IPS-20b (cell line): ENCODE results near the gene FBLN2.
"Not testable (repeated sequence)": the region's sequence is repeated elsewhere in the genome, so short reads cannot be mapped to it uniquely, and the experiment has no call there.

Experiments used
- H3K27ac ChIP-seq: one replicate; pipeline ENCODE4 v1.5.1; 2013; ENCODE audit warnings: low read length
- H3K27me3 ChIP-seq: 2 replicates; pipeline ENCODE4 v1.6.1; 2013; ENCODE audit warnings: mild to moderate bottlenecking, low read length, inconsistent platforms; ENCODE audit not compliant: insufficient read depth
- H3K36me3 ChIP-seq: 2 replicates; pipeline ENCODE4 v1.6.1; 2013; ENCODE audit warnings: low read depth, mild to moderate bottlenecking, inconsistent platforms, low read length, moderate library complexity; ENCODE audit not compliant: insufficient read depth
- H3K4me1 ChIP-seq: 2 replicates; pipeline ENCODE4 v1.6.1; 2013; ENCODE audit warnings: mild to moderate bottlenecking, control low read depth, inconsistent platforms, low read length, moderate library complexity; ENCODE audit not compliant: insufficient read depth
- H3K4me3 ChIP-seq: 2 replicates; pipeline ENCODE4 v1.5.1; 2013; ENCODE audit warnings: mild to moderate bottlenecking, low read length, inconsistent platforms
- H3K9ac ChIP-seq: 2 replicates; pipeline ENCODE4 v1.6.1; 2013; ENCODE audit warnings: low read depth, mild to moderate bottlenecking, inconsistent platforms, low read length, moderate library complexity
- H3K9me3 ChIP-seq: 2 replicates; pipeline ENCODE4 v1.6.1; 2013; ENCODE audit warnings: mild to moderate bottlenecking, low read depth, low read length, inconsistent platforms; ENCODE audit not compliant: insufficient read depth

Gene FBLN2

GRCh38 chr3:13556207-13556606 is 7.3 kb downstream of the FBLN2 start:
- H3K9ac ChIP-seq, result no peak overlapping the region
- no peaks in the 10 kb centered on the region; the same call in 1 of the 2 replicates for H3K4me1 ChIP-seq
- no peaks in the 10 kb centered on the region for H3K36me3 ChIP-seq
- no peaks in the 10 kb centered on the region for H3K27me3 ChIP-seq
- no peaks in the 10 kb centered on the region for H3K9me3 ChIP-seq
- no peak overlapping the region for H3K4me3 ChIP-seq
- H3K27ac ChIP-seq, result no peak overlapping the region

GRCh38 chr3:13556917-13557316 is 8.0 kb downstream of the FBLN2 start:
- Histone ChIP-seq H3K27me3 (no peaks in the 10 kb centered on the region), H3K4me3 (no peak overlapping the region), H3K4me1 (no peaks in the 10 kb centered on the region; the same call in 1 of the 2 replicates), H3K36me3 (no peaks in the 10 kb centered on the region), H3K9me3 (no peaks in the 10 kb centered on the region), H3K27ac (no peak overlapping the region), H3K9ac (no peak overlapping the region)

GRCh38 chr3:13557417-13557816 is 8.5 kb downstream of the FBLN2 start:
- Histone ChIP-seq H3K27me3 (no peaks in the 10 kb centered on the region), H3K27ac (no peak overlapping the region), H3K36me3 (no peaks in the 10 kb centered on the region), H3K4me1 (no peaks in the 10 kb centered on the region; the same call in 1 of the 2 replicates), H3K4me3 (no peak overlapping the region), H3K9me3 (no peaks in the 10 kb centered on the region), H3K9ac (no peak overlapping the region)

- no peaks in the 10 kb centered on the region for H3K36me3 ChIP-seq
- H3K9ac ChIP-seq, result no peak overlapping the region
- H3K27me3 ChIP-seq, result no peaks in the 10 kb centered on the region
- H3K27ac ChIP-seq, result no peak overlapping the region
- H3K4me1 ChIP-seq, result no peaks in the 10 kb centered on the region; the same call in 1 of the 2 replicates
- H3K4me3 ChIP-seq, result no peak overlapping the region
- H3K9me3 ChIP-seq, result no peaks in the 10 kb centered on the region
Observed at GRCh38 chr3:13557926-13558325, 9.0 kb downstream of the FBLN2 start.

- no peak overlapping the region for H3K9ac ChIP-seq
- no peaks in the 10 kb centered on the region for H3K9me3 ChIP-seq
- H3K36me3 ChIP-seq, result no peaks in the 10 kb centered on the region
- H3K4me1 ChIP-seq, result no peaks in the 10 kb centered on the region; the same call in 1 of the 2 replicates
- no peak overlapping the region for H3K27ac ChIP-seq
- no peak overlapping the region for H3K4me3 ChIP-seq
- no peaks in the 10 kb centered on the region for H3K27me3 ChIP-seq
Observed at GRCh38 chr3:13558651-13559050, 9.7 kb downstream of the FBLN2 start.

GRCh38 chr3:13559764-13560525 is 11.0 kb downstream of the FBLN2 start:
- H3K9me3 ChIP-seq, result no peaks in the 10 kb centered on the region
- H3K4me3 ChIP-seq, result no peak overlapping the region
- H3K9ac ChIP-seq, result no peak overlapping the region
- peaks cover 3% of the 10 kb centered on the region; the same call in 1 of the 2 replicates for H3K4me1 ChIP-seq
- no peak overlapping the region for H3K27ac ChIP-seq
- H3K27me3 ChIP-seq, result no peaks in the 10 kb centered on the region
- H3K36me3 ChIP-seq, result no peaks in the 10 kb centered on the region

DNA sequence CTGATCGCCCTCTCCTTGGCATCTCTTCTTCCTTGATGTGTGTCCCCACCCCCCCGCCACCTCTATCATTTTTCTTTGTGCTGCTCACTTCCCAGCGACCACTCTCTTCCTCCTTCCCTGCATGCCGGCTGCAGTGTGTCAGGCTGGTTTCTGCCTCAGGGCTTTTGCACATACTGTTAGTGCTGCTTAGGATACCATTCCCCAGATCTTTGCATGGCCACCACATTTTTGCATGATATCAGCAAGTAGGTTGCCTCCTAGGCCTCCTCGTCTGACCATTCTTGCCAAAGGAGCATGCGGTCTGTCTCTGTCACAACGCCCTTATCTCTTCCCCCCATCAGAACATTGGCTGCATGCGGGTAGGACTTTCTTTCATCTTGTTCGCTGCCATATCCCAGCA is 12.5 kb downstream of the FBLN2 start:
- Histone ChIP-seq H3K9me3 (no peaks in the 10 kb centered on the region), H3K4me3 (no peak overlapping the region), H3K27me3 (no peaks in the 10 kb centered on the region), H3K27ac (no peak overlapping the region), H3K4me1 (peaks cover 3% of the 10 kb centered on the region; the same call in 1 of the 2 replicates), H3K36me3 (no peaks in the 10 kb centered on the region), H3K9ac (no peak overlapping the region)

DNA sequence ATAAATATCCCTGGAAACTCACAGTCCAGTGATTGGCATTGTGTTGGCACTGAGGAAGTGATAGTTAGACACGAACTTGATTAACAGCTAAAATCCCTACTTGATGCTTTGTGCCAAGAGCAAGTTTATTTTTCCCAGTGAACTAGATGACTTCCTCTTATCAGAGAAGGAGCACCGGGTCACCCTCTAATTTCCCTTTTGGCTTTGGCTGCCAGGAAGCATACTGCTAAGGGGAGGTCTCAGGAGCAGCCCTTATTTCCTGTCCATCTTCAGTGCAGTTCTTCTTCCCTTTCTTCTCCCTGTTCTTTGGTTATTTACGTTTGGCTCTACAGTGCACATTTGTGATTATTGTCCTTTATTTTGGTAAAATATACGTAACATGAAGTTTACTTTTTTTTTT is 13.0 kb downstream of the FBLN2 start:
- no peak overlapping the region for H3K4me3 ChIP-seq
- H3K27ac ChIP-seq, result no peak overlapping the region
- no peaks in the 10 kb centered on the region for H3K27me3 ChIP-seq
- no peaks in the 10 kb centered on the region for H3K36me3 ChIP-seq
- peaks cover 3% of the 10 kb centered on the region; the same call in 1 of the 2 replicates for H3K4me1 ChIP-seq
- H3K9me3 ChIP-seq, result no peaks in the 10 kb centered on the region
- H3K9ac ChIP-seq, result no peak overlapping the region

DNA sequence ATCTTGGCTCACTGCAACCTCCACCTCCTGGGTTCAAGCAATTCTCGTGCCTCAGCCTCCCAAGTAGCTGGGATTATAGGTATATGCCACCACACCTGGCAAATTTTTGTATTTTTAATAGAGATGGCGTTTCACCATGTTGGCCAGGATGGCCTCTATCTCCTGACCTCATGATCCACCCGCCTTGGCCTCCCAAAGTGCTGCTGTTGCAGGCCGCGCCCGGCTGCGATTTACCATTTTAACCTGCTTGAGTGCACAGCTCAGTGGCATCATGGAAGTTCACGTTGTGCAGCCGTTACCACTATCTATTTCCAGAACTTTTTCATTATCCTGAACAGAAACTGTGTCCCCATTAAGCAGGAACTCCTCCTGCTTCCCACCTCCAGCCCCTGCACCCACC is 13.5 kb downstream of the FBLN2 start:
- not testable (repeated sequence) for H3K4me3 ChIP-seq, H3K9me3 ChIP-seq, H3K27ac ChIP-seq, H3K27me3 ChIP-seq, H3K36me3 ChIP-seq, H3K9ac ChIP-seq, H3K4me1 ChIP-seq

- no peak overlapping the region for H3K27ac ChIP-seq
- H3K4me3 ChIP-seq, result no peak overlapping the region
- H3K9ac ChIP-seq, result no peak overlapping the region
- peaks cover 3% of the 10 kb centered on the region; the same call in 1 of the 2 replicates for H3K4me1 ChIP-seq
- H3K36me3 ChIP-seq, result no peaks in the 10 kb centered on the region
- no peaks in the 10 kb centered on the region for H3K27me3 ChIP-seq
- no peaks in the 10 kb centered on the region for H3K9me3 ChIP-seq
Observed at GRCh38 chr3:13563321-13563720, 14.4 kb downstream of the FBLN2 start.

- Histone ChIP-seq H3K9me3 (no peaks in the 10 kb centered on the region), H3K4me3 (no peak overlapping the region), H3K36me3 (no peaks in the 10 kb centered on the region), H3K4me1 (peaks cover 3% of the 10 kb centered on the region; the same call in 1 of the 2 replicates), H3K27ac (no peak overlapping the region), H3K9ac (no peak overlapping the region), H3K27me3 (no peaks in the 10 kb centered on the region)
Observed at GRCh38 chr3:13563911-13564310, 15.0 kb downstream of the FBLN2 start.

DNA sequence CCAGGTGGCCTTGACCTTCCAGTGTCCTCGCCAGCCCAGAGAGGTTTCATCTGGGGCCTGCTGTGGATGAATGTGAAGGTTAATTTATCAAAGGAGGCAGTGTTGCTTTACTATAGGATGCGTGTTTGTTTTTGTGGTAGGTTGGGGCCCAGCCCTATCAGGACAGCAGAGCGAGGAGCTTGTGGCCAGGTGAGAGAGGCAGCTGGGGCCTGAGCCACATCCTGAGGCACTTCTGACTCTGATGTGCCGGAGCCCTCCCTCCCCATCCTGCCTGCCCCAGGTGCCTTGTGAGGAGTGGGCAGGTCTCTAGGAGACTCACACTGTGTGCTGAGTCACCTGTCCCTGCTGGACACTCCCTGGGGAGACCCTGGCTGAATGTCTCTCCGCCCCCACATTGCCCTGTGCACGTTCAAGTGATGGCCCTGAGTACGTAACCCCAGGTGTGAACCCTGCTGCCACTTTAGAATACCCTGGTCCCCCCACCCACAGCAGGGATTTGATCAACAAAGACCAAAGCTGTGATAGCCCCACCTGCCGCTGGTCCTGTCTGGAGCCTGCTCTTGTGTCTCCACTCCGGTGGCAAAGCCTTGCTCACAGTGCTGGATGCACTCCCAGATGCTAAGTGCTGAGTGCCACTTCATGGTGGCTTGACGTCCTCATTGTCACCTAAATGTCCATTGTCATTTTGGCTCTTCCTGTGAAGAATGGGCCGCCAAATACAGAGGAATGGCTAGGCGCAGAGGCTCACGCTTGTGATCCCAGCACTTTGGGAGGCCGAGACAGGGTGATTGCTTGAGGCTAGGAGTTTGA is 16.0 kb downstream of the FBLN2 start:
- peaks cover 3% of the 10 kb centered on the region; the same call in 1 of the 2 replicates for H3K4me1 ChIP-seq
- no peak overlapping the region for H3K4me3 ChIP-seq
- H3K9ac ChIP-seq, result no peak overlapping the region
- no peaks in the 10 kb centered on the region for H3K27me3 ChIP-seq
- no peaks in the 10 kb centered on the region for H3K9me3 ChIP-seq
- no peak overlapping the region for H3K27ac ChIP-seq
- no peaks in the 10 kb centered on the region for H3K36me3 ChIP-seq
